Liver (tissue), 9 donors: Measurements from ENCODE around the gene C10orf143. TPM values are rescaled to one million over a fixed set of nuclear protein-coding genes. Genes with fewer than 3 reads are reported as not detected.
A peak's percentile ranks its signal among the peaks of the same experiment; 100 is the strongest.

ENCODE experiments used
- DNase-seq: peaks from one replicate; pipeline ENCODE4 v3.0.0-alpha.2; 2017; ENCODE audit warnings: low spot score
- H3K27ac ChIP-seq, 2 donors: one replicate each; pipeline ENCODE4 v1.7.0; 2013; ENCODE audit warnings: inconsistent platforms in 2 of 2, low read length in 2 of 2, control low read depth in 1 of 2, low read depth in 1 of 2, mild to moderate bottlenecking in 1 of 2
- H3K27me3 ChIP-seq, 4 donors: one replicate each; pipeline versions ENCODE4 v1.6.1 to v1.7.0; 2013; ENCODE audit warnings: low read length in 3 of 4, inconsistent platforms in 1 of 4, mild to moderate bottlenecking in 1 of 4, moderate library complexity in 1 of 4; ENCODE audit not compliant: control insufficient read depth in 4 of 4, insufficient read depth in 4 of 4
- H3K36me3 ChIP-seq, 4 donors: one replicate each; pipeline versions ENCODE4 v1.6.1 to v1.7.0; 2013; ENCODE audit warnings: low read length in 3 of 4, mild to moderate bottlenecking in 3 of 4, low read depth in 1 of 4, moderate library complexity in 1 of 4; ENCODE audit not compliant: control insufficient read depth in 4 of 4, insufficient read depth in 3 of 4
- H3K4me1 ChIP-seq, 4 donors: one replicate each; pipeline versions ENCODE4 v1.6.1 to v1.7.0; 2013; ENCODE audit warnings: low read length in 3 of 4, mild to moderate bottlenecking in 3 of 4, moderate library complexity in 1 of 4; ENCODE audit not compliant: control insufficient read depth in 4 of 4, insufficient read depth in 4 of 4
- H3K4me3 ChIP-seq, 3 donors: one replicate each; pipeline versions ENCODE4 v1.6.1 to v1.7.0; 2013; ENCODE audit warnings: low read length in 3 of 3, control low read depth in 1 of 3, low read depth in 1 of 3, mild to moderate bottlenecking in 1 of 3
- H3K9ac ChIP-seq, 2 donors: one replicate each; pipeline ENCODE4 v1.7.0; 2013; ENCODE audit warnings: low read length in 2 of 2, mild to moderate bottlenecking in 2 of 2, moderate library complexity in 2 of 2, control low read depth in 1 of 2, low read depth in 1 of 2
- H3K9me3 ChIP-seq, 4 donors: one replicate each; pipeline versions ENCODE4 v1.6.1 to v1.7.0; 2013; ENCODE audit warnings: low read length in 3 of 4; ENCODE audit not compliant: control insufficient read depth in 4 of 4
- ATF3 ChIP-seq: IDR thresholded peaks from 2 replicates; pipeline ENCODE4 v1.6.1; 2016; ENCODE audit warnings: antibody characterized with exemption
- CTCF ChIP-seq: fragments of 150-350 bp; IDR thresholded peaks from 2 replicates; pipeline ENCODE4 v1.5.1; 2017; ENCODE audit warnings: improper control_type of control experiment, low read depth, low read length; ENCODE audit not compliant: missing input control
- EGR1 ChIP-seq, 2 donors: IDR thresholded peaks; 2 replicates each; pipeline ENCODE4 v1.6.1; 2016 to 2018; ENCODE audit warnings: antibody characterized with exemption in 2 of 2, low read depth in 2 of 2
- FOXA1 ChIP-seq: IDR thresholded peaks from 2 replicates; pipeline ENCODE4 v1.6.1; 2016; ENCODE audit warnings: antibody characterized with exemption
- FOXA2 ChIP-seq: IDR thresholded peaks from 2 replicates; pipeline ENCODE4 v1.6.1; 2016; ENCODE audit warnings: antibody characterized with exemption
- GABPA ChIP-seq, 2 donors: IDR thresholded peaks in 1 of 2; conservative IDR thresholded peaks in 1 of 2; 2 replicates each; pipeline ENCODE4 v1.6.1; 2016; ENCODE audit warnings: antibody characterized with exemption in 2 of 2, mild to moderate bottlenecking in 1 of 2, moderate library complexity in 1 of 2
- HNF4G ChIP-seq: IDR thresholded peaks from 2 replicates; pipeline ENCODE4 v1.6.1; 2016; ENCODE audit warnings: antibody characterized with exemption
- JUND ChIP-seq, 2 donors: IDR thresholded peaks; 2 replicates each; pipeline ENCODE4 v1.6.1; 2016; ENCODE audit warnings: antibody characterized with exemption in 2 of 2
- MAX ChIP-seq: IDR thresholded peaks from 2 replicates; pipeline ENCODE4 v1.6.1; 2016; ENCODE audit warnings: antibody characterized with exemption
- NR2F2 ChIP-seq: IDR thresholded peaks from 2 replicates; pipeline ENCODE4 v1.6.1; 2016; ENCODE audit warnings: antibody characterized with exemption
- RAD21 ChIP-seq, 2 donors: IDR thresholded peaks; 2 replicates each; pipeline ENCODE4 v1.6.1; 2016; ENCODE audit warnings: antibody characterized with exemption in 2 of 2, mild to moderate bottlenecking in 2 of 2
- RXRA ChIP-seq, 2 donors: IDR thresholded peaks; 2 replicates each; pipeline ENCODE4 v1.6.1; 2017 to 2018; ENCODE audit warnings: antibody characterized with exemption in 2 of 2, mild to moderate bottlenecking in 1 of 2
- SP1 ChIP-seq: IDR thresholded peaks from 2 replicates; pipeline ENCODE4 v1.6.1; 2018; ENCODE audit warnings: antibody characterized with exemption, mild to moderate bottlenecking
- TAF1 ChIP-seq: conservative IDR thresholded peaks from 2 replicates; pipeline ENCODE4 v1.6.1; 2016; ENCODE audit warnings: antibody characterized with exemption, mild to moderate bottlenecking
- YY1 ChIP-seq: IDR thresholded peaks from 2 replicates; pipeline ENCODE4 v1.6.1; 2016; ENCODE audit warnings: antibody characterized with exemption, mild to moderate bottlenecking
- WGBS: extraction: QIAGEN DNeasy Blood & Tissue Kit; methylation state at CpG from one replicate; pipeline ENCODE4 v1.1.7; 2013; 5-methylcytosine and 5-hydroxymethylcytosine counted together
- polyA plus RNA-seq, 2 donors: library from polyadenylated mRNA; stranded (reverse) in 1 of 2; unstranded in 1 of 2; fragments of 200-250 nt in 1 of 2; fragments of >200 nt in 1 of 2; fragmentation: Nextera tagmentation in 1 of 2; extraction: Ambion mirVana in 1 of 2; gene quantifications; one replicate each; pipeline versions ENCODE4 v1.2.1 to v1.2.3, GENCODE V29; 2013 to 2015
- total RNA-seq, 2 donors: library from RNA; depleted of rRNA; stranded (reverse); fragments of >200 nt; gene quantifications; one replicate each; pipeline ENCODE4 v1.2.3, GENCODE V29; 2014
- donor health status: healthy.
- donor health status: healthy.
- donor health status: healthy.
- donor health status: healthy.
- donor health status: healthy.

The C10orf143 gene
- total and polyA plus RNA-seq, 4 donors, result 0.14 to 2.7 (median 1.2) TPM

- no peak for DNase-seq
These were observed 29.8 kb upstream of the C10orf143 start for GRCh38 chr10:130140425-130140824.

GRCh38 chr10:130138479-130138866, 27.8 kb upstream of the C10orf143 start:
- Histone ChIP-seq H3K4me1 (peaks cover 7 to 28% (median 21%) of the 10 kb centered on the region in 4 donors), H3K4me3 (no peak overlapping the region), H3K9me3 (no peaks in the 10 kb centered on the region), H3K36me3 (no peaks in the 10 kb centered on the region), H3K27me3 (no peaks in the 10 kb centered on the region), H3K9ac (no peak overlapping the region), H3K27ac (no peak overlapping the region)
- 67% methylated on average over 3 of the region's 3 CpGs for WGBS
- TF ChIP-seq JUND (IDR thresholded peaks at IDR 0.05) (peak in 1 of 2 donors; percentile 41), CTCF (no peak), GABPA (IDR thresholded peaks at IDR 0.05 in 1 of 2, conservative IDR thresholded peaks at IDR 0.05 in 1 of 2) (no peak), FOXA1 (no peak)
- DNase-seq, result no peak

More at GRCh38 chr10:130140425-130140824, 29.8 kb upstream of the C10orf143 start:
- peaks cover 7 to 28% (median 20%) of the 10 kb centered on the region in 4 donors for H3K4me1 ChIP-seq
- no peak for TF ChIP-seq FOXA2
- no peak for TF ChIP-seq YY1
- no peak for TF ChIP-seq MAX
- TF ChIP-seq HNF4G, result no peak
- no peak for TF ChIP-seq TAF1
- TF ChIP-seq SP1, result no peak
- no peak for TF ChIP-seq RXRA (IDR thresholded peaks at IDR 0.05)
- TF ChIP-seq ATF3, result no peak
- no peak for TF ChIP-seq EGR1 (IDR thresholded peaks at IDR 0.05; ENCODE audit: low read depth in 2 of 2)
- TF ChIP-seq CTCF, result no peak
- no peak for TF ChIP-seq RAD21 (IDR thresholded peaks at IDR 0.05)
- no peak for TF ChIP-seq NR2F2
- no peak for TF ChIP-seq FOXA1
- TF ChIP-seq GABPA (IDR thresholded peaks at IDR 0.05 in 1 of 2, conservative IDR thresholded peaks at IDR 0.05 in 1 of 2), result no peak
- no peak for TF ChIP-seq JUND (IDR thresholded peaks at IDR 0.05)
- no peak overlapping the region for H3K9ac ChIP-seq
- H3K9me3 ChIP-seq, result no peaks in the 10 kb centered on the region
- no peak overlapping the region for H3K4me3 ChIP-seq
- WGBS, result 98% methylated on average over 1 of the region's 1 CpG
- no peaks in the 10 kb centered on the region for H3K27me3 ChIP-seq
- H3K27ac ChIP-seq, result no peak overlapping the region
- H3K36me3 ChIP-seq, result no peaks in the 10 kb centered on the region
